Stimulated activated naive CD8-positive, alpha-beta T cell treated with anti-CD3 and anti-CD28 coated beads, Interleukin-15, amount 100 ng/mL, for 72 hours (primary cell): Measurements from ENCODE around the gene TCERG1L.
"Not testable (repeated sequence)": the region's sequence is repeated elsewhere in the genome, so short reads cannot be mapped to it uniquely, and the experiment has no call there.

ENCODE experiments used
- ATAC-seq: fragments of 150-1000 bp; cut with Tn5 transposase; 2 replicates; pipeline ENCODE4 v1.10.0; 2021; ENCODE audit warnings: mild to moderate bottlenecking, moderate library complexity
- DNase-seq, 2 donors: peaks; one replicate each; pipeline ENCODE4 v3.0.0; 2021 to 2022
- H3K27ac Mint-ChIP-seq, 2 donors: one replicate each; pipeline ENCODE4 v1.8.0; 2022; ENCODE audit warnings: mild to moderate bottlenecking in 2 of 2, mixed read lengths in 2 of 2, moderate library complexity in 2 of 2
- H3K27me3 Mint-ChIP-seq: one replicate; pipeline ENCODE4 v1.8.0; 2022; ENCODE audit warnings: mixed read lengths
- H3K4me1 Mint-ChIP-seq: one replicate; pipeline ENCODE4 v1.8.0; 2022; ENCODE audit warnings: mild to moderate bottlenecking, mixed read lengths
- H3K4me3 Mint-ChIP-seq, 2 donors: one replicate each; pipeline ENCODE4 v1.8.0; 2022; ENCODE audit warnings: mild to moderate bottlenecking in 2 of 2, mixed read lengths in 2 of 2, moderate library complexity in 1 of 2
- H3K9me3 Mint-ChIP-seq, 2 donors: one replicate each; pipeline ENCODE4 v1.8.0; 2022; ENCODE audit warnings: mixed read lengths in 2 of 2

Gene TCERG1L

GRCh38 chr10:131143425-131144165, 167.9 kb downstream of the TCERG1L start:
- H3K4me1 Mint-ChIP-seq: no peaks in the 10 kb centered on the region
- ATAC-seq (no peak), DNase-seq (no peak)
- no peak overlapping the region for H3K27ac Mint-ChIP-seq
- no peaks in the 10 kb centered on the region for H3K9me3 Mint-ChIP-seq
- no peaks in the 10 kb centered on the region for H3K27me3 Mint-ChIP-seq
- H3K4me3 Mint-ChIP-seq: no peak overlapping the region

- DNase-seq: no peak
- Mint-ChIP-seq H3K4me3 (no peak overlapping the region), H3K27ac (peak overlapping the region in 1 of 2 donors; percentile 25), H3K9me3 (no peaks in the 10 kb centered on the region), H3K4me1 (no peaks in the 10 kb centered on the region), H3K27me3 (no peaks in the 10 kb centered on the region)
- no peak for ATAC-seq
Observed at GRCh38 chr10:131142517-131143380, 168.8 kb downstream of the TCERG1L start.

GRCh38 chr10:131141645-131142516, 169.6 kb downstream of the TCERG1L start:
- H3K27me3 Mint-ChIP-seq: no peaks in the 10 kb centered on the region
- ATAC-seq: no peak
- no peak for DNase-seq
- H3K4me1 Mint-ChIP-seq: no peaks in the 10 kb centered on the region
- no peaks in the 10 kb centered on the region for H3K9me3 Mint-ChIP-seq
- no peak overlapping the region for H3K27ac Mint-ChIP-seq
- no peak overlapping the region for H3K4me3 Mint-ChIP-seq

GRCh38 chr10:131141207-131141606, 170.3 kb downstream of the TCERG1L start:
- H3K27me3 Mint-ChIP-seq: no peaks in the 10 kb centered on the region

GRCh38 chr10:131140606-131141005, 170.9 kb downstream of the TCERG1L start:
- Mint-ChIP-seq H3K4me3 (no peak overlapping the region), H3K4me1 (no peaks in the 10 kb centered on the region), H3K27me3 (no peaks in the 10 kb centered on the region), H3K9me3 (no peaks in the 10 kb centered on the region), H3K27ac (no peak overlapping the region)
- DNase-seq (no peak), ATAC-seq (no peak)

More at GRCh38 chr10:131141207-131141606, 170.3 kb downstream of the TCERG1L start:
- no peak overlapping the region for H3K27ac Mint-ChIP-seq
- H3K4me3 Mint-ChIP-seq: no peak overlapping the region
- no peaks in the 10 kb centered on the region for H3K4me1 Mint-ChIP-seq
- ATAC-seq: no peak
- DNase-seq: no peak
- no peaks in the 10 kb centered on the region for H3K9me3 Mint-ChIP-seq

GRCh38 chr10:131137223-131137622, 174.3 kb downstream of the TCERG1L start:
- H3K4me3 Mint-ChIP-seq: no peak overlapping the region
- H3K4me1 Mint-ChIP-seq: no peaks in the 10 kb centered on the region
- H3K27ac Mint-ChIP-seq: no peak overlapping the region
- DNase-seq (no peak), ATAC-seq (no peak)
- H3K27me3 Mint-ChIP-seq: no peaks in the 10 kb centered on the region
- H3K9me3 Mint-ChIP-seq: no peaks in the 10 kb centered on the region

GRCh38 chr10:131136336-131136735, 175.2 kb downstream of the TCERG1L start:
- not testable (repeated sequence) for H3K4me1 Mint-ChIP-seq, H3K9me3 Mint-ChIP-seq, H3K27ac Mint-ChIP-seq, ATAC-seq, H3K27me3 Mint-ChIP-seq, DNase-seq, H3K4me3 Mint-ChIP-seq

GRCh38 chr10:131135716-131136115, 175.8 kb downstream of the TCERG1L start:
- H3K27me3 Mint-ChIP-seq: no peaks in the 10 kb centered on the region
- DNase-seq (no peak), ATAC-seq (no peak)
- H3K27ac Mint-ChIP-seq: no peak overlapping the region
- H3K9me3 Mint-ChIP-seq: no peaks in the 10 kb centered on the region
- no peak overlapping the region for H3K4me3 Mint-ChIP-seq
- no peaks in the 10 kb centered on the region for H3K4me1 Mint-ChIP-seq

GRCh38 chr10:131134651-131135050, 176.9 kb downstream of the TCERG1L start:
- no peak for DNase-seq
- Mint-ChIP-seq H3K4me1 (no peaks in the 10 kb centered on the region), H3K27ac (no peak overlapping the region), H3K9me3 (no peaks in the 10 kb centered on the region), H3K4me3 (no peak overlapping the region), H3K27me3 (no peaks in the 10 kb centered on the region)
- ATAC-seq: no peak

- no peak overlapping the region for H3K4me3 Mint-ChIP-seq
- H3K27me3 Mint-ChIP-seq: no peaks in the 10 kb centered on the region
- DNase-seq (no peak), ATAC-seq (peak; percentile 28)
- H3K4me1 Mint-ChIP-seq: no peaks in the 10 kb centered on the region
- no peaks in the 10 kb centered on the region for H3K9me3 Mint-ChIP-seq
- no peak overlapping the region for H3K27ac Mint-ChIP-seq
Observed at GRCh38 chr10:131134001-131134576, 177.4 kb downstream of the TCERG1L start.

GRCh38 chr10:131132681-131133080, 178.8 kb downstream of the TCERG1L start:
- peaks cover 6% of the 10 kb centered on the region for H3K4me1 Mint-ChIP-seq
- no peaks in the 10 kb centered on the region for H3K9me3 Mint-ChIP-seq
- no peak overlapping the region for H3K4me3 Mint-ChIP-seq
- ATAC-seq (no peak), DNase-seq (no peak)
- H3K27me3 Mint-ChIP-seq: peaks cover 10% of the 10 kb centered on the region
- H3K27ac Mint-ChIP-seq: no peak overlapping the region

- peaks cover 13% of the 10 kb centered on the region for H3K4me1 Mint-ChIP-seq
- H3K27me3 Mint-ChIP-seq: peaks cover 11% of the 10 kb centered on the region
- no peaks in the 10 kb centered on the region for H3K9me3 Mint-ChIP-seq
- no peak overlapping the region for H3K4me3 Mint-ChIP-seq
- no peak overlapping the region for H3K27ac Mint-ChIP-seq
- DNase-seq: no peak
- ATAC-seq: no peak
Observed at GRCh38 chr10:131131726-131132591, 179.6 kb downstream of the TCERG1L start.

- H3K27me3 Mint-ChIP-seq: peaks cover 11% of the 10 kb centered on the region
- ATAC-seq (no peak), DNase-seq (no peak)
- no peaks in the 10 kb centered on the region for H3K9me3 Mint-ChIP-seq
- H3K4me3 Mint-ChIP-seq: no peak overlapping the region
- peaks cover 14% of the 10 kb centered on the region for H3K4me1 Mint-ChIP-seq
- H3K27ac Mint-ChIP-seq: no peak overlapping the region
Observed at GRCh38 chr10:131130025-131130424, 181.5 kb downstream of the TCERG1L start.

GRCh38 chr10:131129544-131129943, 182.0 kb downstream of the TCERG1L start:
- Mint-ChIP-seq H3K27me3 (peaks cover 11% of the 10 kb centered on the region), H3K9me3 (no peaks in the 10 kb centered on the region), H3K4me3 (no peak overlapping the region), H3K4me1 (peaks cover 14% of the 10 kb centered on the region), H3K27ac (no peak overlapping the region)
- DNase-seq (no peak), ATAC-seq (no peak)
